Aorta (tissue), 5 donors: ENCODE data around the gene MEF2A. TPM values are rescaled to one million over a fixed set of nuclear protein-coding genes. Genes with fewer than 3 reads are reported as not detected.

Experiments
- ATAC-seq: fragments of 200-7000 bp; cut with Tn5 transposase; one replicate; pipeline ENCODE4 v1.9.1; 2022; ENCODE audit warnings: moderate library complexity; ENCODE audit not compliant: low FRiP score
- DNase-seq, 2 donors: peaks; one replicate each; pipeline ENCODE4 v3.0.0-alpha.2; 2020
- H3K27ac ChIP-seq, 2 donors: one replicate each; pipeline ENCODE4 v1.5.1; 2013; ENCODE audit warnings: low read length in 2 of 2, mild to moderate bottlenecking in 2 of 2, moderate library complexity in 2 of 2, control low read depth in 1 of 2, inconsistent platforms in 1 of 2, low read depth in 1 of 2
- H3K27me3 ChIP-seq, 2 donors: one replicate each; pipeline ENCODE4 v1.6.1; 2013; ENCODE audit warnings: control low read depth in 1 of 2, low read length in 1 of 2, mild to moderate bottlenecking in 1 of 2, moderate library complexity in 1 of 2; ENCODE audit not compliant: insufficient read depth in 2 of 2, control insufficient read depth in 1 of 2
- H3K36me3 ChIP-seq, 2 donors: one replicate each; pipeline ENCODE4 v1.6.1; 2013; ENCODE audit warnings: control low read depth in 1 of 2, low read length in 1 of 2, mild to moderate bottlenecking in 1 of 2; ENCODE audit not compliant: insufficient read depth in 2 of 2, control insufficient read depth in 1 of 2
- H3K4me1 ChIP-seq, 2 donors: one replicate each; pipeline ENCODE4 v1.6.1; 2013; ENCODE audit warnings: low read length in 2 of 2, control low read depth in 1 of 2, mild to moderate bottlenecking in 1 of 2, moderate library complexity in 1 of 2; ENCODE audit not compliant: insufficient read depth in 2 of 2, control insufficient read depth in 1 of 2
- H3K4me3 ChIP-seq, 2 donors: one replicate each; pipeline ENCODE4 v1.5.1; 2013; ENCODE audit warnings: low read length in 2 of 2, control low read depth in 1 of 2, mild to moderate bottlenecking in 1 of 2
- H3K9me3 ChIP-seq: one replicate; pipeline ENCODE4 v1.6.1; 2013; ENCODE audit warnings: mild to moderate bottlenecking, low read length; ENCODE audit not compliant: control insufficient read depth
- WGBS, 2 donors: extraction: QIAGEN DNeasy Blood & Tissue Kit; methylation state at CpG; one replicate each; pipeline ENCODE4 v1.1.7; 2013; 5-methylcytosine and 5-hydroxymethylcytosine counted together
- intact Hi-C, 2 donors: fragments of 100-400 bp; cut with DNase I; formaldehyde crosslinking; loops; one replicate each; pipeline versions ENCODE4 v1.14.2 to v1.15.0; 2022
- polyA plus RNA-seq, 2 donors: library from polyadenylated mRNA; stranded (reverse); fragments of 200-250 nt; gene quantifications; one replicate each; pipeline ENCODE4 v1.2.3, GENCODE V29; 2013
- total RNA-seq, 2 donors: library from RNA; stranded (reverse); fragmentation: NEBNext Ultra II Directional; extraction: Animal tissue kit (Norgen Biotek cat#: 25700); gene quantifications; one replicate each; pipeline ENCODE4 v1.2.1, GENCODE V29; 2021
- donor health status: healthy with polysubstance abuse.
- donor health status: Bipolar disorder and iron deficiency.
- donor health status: DM: no; HTN: no; CAD: no.
- donor health status: DM: no; HTN: no; CAD: no.
- donor health status: DM: yes; HTN: yes; CAD: no.

MEF2A gene
- total and polyA plus RNA-seq, 4 donors, result 27.2 to 160 (median 92.9) TPM

- Histone ChIP-seq H3K27me3 (no peaks in the 10 kb centered on the region), H3K36me3 (no peaks in the 10 kb centered on the region), H3K9me3 (no peaks in the 10 kb centered on the region), H3K4me1 (no peaks in the 10 kb centered on the region), H3K27ac (no peak overlapping the region), H3K4me3 (no peak overlapping the region)
- no peak for ATAC-seq
- no peak for DNase-seq
- 96 to 99% methylated on average over 3 of the region's 3 CpGs for WGBS, 2 donors
- intact Hi-C loops, result loop anchor here in 1 of 2 donors (5.0 kb wide), 1 partner anchor 455 kb away; no protein-coding TSS in a partner anchor
Observed at GRCh38 chr15:99722406-99722805, 156.6 kb downstream of the MEF2A start.

GRCh38 chr15:99726333-99726732, 160.5 kb downstream of the MEF2A start:
- no peaks in the 10 kb centered on the region for H3K9me3 ChIP-seq
- H3K27me3 ChIP-seq, result no peaks in the 10 kb centered on the region
- intact Hi-C loops, result no loop called here
- no peak for ATAC-seq
- H3K27ac ChIP-seq, result no peak overlapping the region
- H3K4me3 ChIP-seq, result no peak overlapping the region
- H3K36me3 ChIP-seq, result peaks cover 0 to 7% of the 10 kb centered on the region in 2 donors
- no peaks in the 10 kb centered on the region for H3K4me1 ChIP-seq
- DNase-seq, result no peak
- 85 to 91% methylated on average over 7 of the region's 7 CpGs for WGBS, 2 donors

GRCh38 chr15:99727330-99727729, 161.5 kb downstream of the MEF2A start:
- no peak for DNase-seq
- Histone ChIP-seq H3K27me3 (no peaks in the 10 kb centered on the region), H3K9me3 (no peaks in the 10 kb centered on the region), H3K4me1 (no peaks in the 10 kb centered on the region), H3K27ac (no peak overlapping the region), H3K36me3 (peaks cover 0 to 7% of the 10 kb centered on the region in 2 donors), H3K4me3 (no peak overlapping the region)
- WGBS, 2 donors, result 79 to 84% methylated on average over 1 of the region's 1 CpG
- ATAC-seq, result no peak
- intact Hi-C loops, result no loop called here

GRCh38 chr15:99727733-99728132, 161.9 kb downstream of the MEF2A start:
- no peaks in the 10 kb centered on the region for H3K4me1 ChIP-seq
- H3K27ac ChIP-seq, result no peak overlapping the region
- no peak for ATAC-seq
- intact Hi-C loops, result no loop called here
- 75 to 82% methylated on average over 7 of the region's 7 CpGs for WGBS, 2 donors
- H3K27me3 ChIP-seq, result no peaks in the 10 kb centered on the region
- H3K4me3 ChIP-seq, result no peak overlapping the region
- no peak for DNase-seq
- peaks cover 0 to 7% of the 10 kb centered on the region in 2 donors for H3K36me3 ChIP-seq
- no peaks in the 10 kb centered on the region for H3K9me3 ChIP-seq

- 85 to 89% methylated on average over 6 of the region's 6 CpGs for WGBS, 2 donors
- Histone ChIP-seq H3K4me1 (no peaks in the 10 kb centered on the region), H3K4me3 (no peak overlapping the region), H3K27ac (no peak overlapping the region), H3K27me3 (no peaks in the 10 kb centered on the region), H3K36me3 (peaks cover 0 to 7% of the 10 kb centered on the region in 2 donors), H3K9me3 (no peaks in the 10 kb centered on the region)
- intact Hi-C loops, result no loop called here
- DNase-seq, result no peak
- no peak for ATAC-seq
Observed at GRCh38 chr15:99728916-99729315, 163.1 kb downstream of the MEF2A start.

- no peak for ATAC-seq
- Histone ChIP-seq H3K36me3 (peaks cover 0 to 7% of the 10 kb centered on the region in 2 donors), H3K9me3 (no peaks in the 10 kb centered on the region), H3K4me3 (no peak overlapping the region), H3K4me1 (no peaks in the 10 kb centered on the region), H3K27ac (no peak overlapping the region), H3K27me3 (no peaks in the 10 kb centered on the region)
- DNase-seq, result no peak
- 88 to 96% methylated on average over 11 of the region's 11 CpGs for WGBS, 2 donors
- intact Hi-C loops, result no loop called here
Observed at GRCh38 chr15:99729327-99729726, 163.5 kb downstream of the MEF2A start.

- intact Hi-C loops, result loop anchor here in 1 of 2 donors (5.0 to 10.0 kb wide), 2 partner anchors 458 to 625 kb away; partner anchors contain the start of gene SYNM
- Histone ChIP-seq H3K4me3 (no peak overlapping the region), H3K36me3 (peaks cover 0 to 7% of the 10 kb centered on the region in 2 donors), H3K27me3 (no peaks in the 10 kb centered on the region), H3K4me1 (no peaks in the 10 kb centered on the region), H3K27ac (no peak overlapping the region), H3K9me3 (no peaks in the 10 kb centered on the region)
- WGBS, 2 donors, result 27 to 35% methylated on average over 3 of the region's 3 CpGs
- DNase-seq (no peak), ATAC-seq (no peak)
Observed at GRCh38 chr15:99729920-99730319, 164.1 kb downstream of the MEF2A start.

- no peak overlapping the region for H3K4me3 ChIP-seq
- intact Hi-C loops, result loop anchor here in 1 of 2 donors (5.0 to 10.0 kb wide), 2 partner anchors 459 to 627 kb away; partner anchors contain the start of gene SYNM
- no peak for ATAC-seq
- no peaks in the 10 kb centered on the region for H3K9me3 ChIP-seq
- WGBS, 2 donors, result 68 to 79% methylated on average over 26 of the region's 26 CpGs
- no peak for DNase-seq
- peaks cover 0 to 7% of the 10 kb centered on the region in 2 donors for H3K36me3 ChIP-seq
- no peaks in the 10 kb centered on the region for H3K4me1 ChIP-seq
- H3K27ac ChIP-seq, result no peak overlapping the region
- no peaks in the 10 kb centered on the region for H3K27me3 ChIP-seq
Observed at GRCh38 chr15:99731336-99732123, 165.7 kb downstream of the MEF2A start.
